HepG2 (cell line): ENCODE data around the gene PFDN1. TPM values are rescaled to one million over a fixed set of nuclear protein-coding genes. Genes with fewer than 3 reads are reported as not detected.

ENCODE experiments used
- IRX3 ChIP-seq: sonication (generic); formaldehyde crosslinking; IDR thresholded peaks from 2 replicates; pipeline ENCODE4 v1.8.1; 2023; ENCODE audit warnings: mild to moderate bottlenecking, low read depth, missing genetic modification reagents, borderline replicate concordance
- NFIC ChIP-seq: IDR thresholded peaks from 2 replicates; pipeline ENCODE4 v1.6.1; 2012; ENCODE audit warnings: mild to moderate bottlenecking, low read length, inconsistent platforms
- RARG ChIP-seq: sonication (generic); formaldehyde crosslinking; IDR thresholded peaks from 2 replicates; pipeline ENCODE4 v1.4.0; 2020; ENCODE audit warnings: low read depth, mild to moderate bottlenecking, missing genetic modification reagents
- ZHX2 ChIP-seq, 2 experiments: sonication (generic) in 1 of 2; formaldehyde crosslinking in 1 of 2; IDR thresholded peaks; 2 replicates each; pipeline versions ENCODE4 v1.6.1 to v1.9.0; 2014 to 2022; ENCODE audit warnings: antibody characterized with exemption in 1 of 2, borderline replicate concordance in 1 of 2, inconsistent platforms in 1 of 2, low read depth in 1 of 2, missing genetic modification reagents in 1 of 2
- ZNF850 ChIP-seq: sonication (generic); formaldehyde crosslinking; conservative IDR thresholded peaks from 2 replicates; pipeline ENCODE4 v1.9.0; 2021; ENCODE audit warnings: mild to moderate bottlenecking, missing genetic modification reagents
- polyA plus RNA-seq, 8 experiments: library from polyadenylated mRNA; depleted of rRNA in 3 of 8; stranded (reverse) in 7 of 8; unstranded in 1 of 8; fragments of >200 nt; fragmentation: Illumina TruSeq in 4 of 8; extraction: Trizol in 4 of 8; gene quantifications; 2 replicates each; pipeline versions ENCODE4 v1.2.1 to v1.2.3, GENCODE V29; 2011 to 2016; ENCODE audit warnings: low read depth in 4 of 8, missing spikeins in 1 of 8, mixed read lengths in 1 of 8; ENCODE audit not compliant: insufficient read depth in 1 of 8
- total RNA-seq, 5 experiments: library from RNA; depleted of rRNA; stranded (reverse); fragments of >200 nt; fragmentation: Illumina TruSeq; extraction: Trizol; gene quantifications; 2 replicates each; pipeline ENCODE4 v1.2.3, GENCODE V29; 2016; ENCODE audit warnings: low read depth in 1 of 5
- TF ChIP-seq, protein P1 (sequence below): sonication (generic); formaldehyde crosslinking; IDR thresholded peaks from 2 replicates; pipeline ENCODE4 v1.5.1; 2020; ENCODE audit warnings: missing genetic modification reagents, mild to moderate bottlenecking, borderline replicate concordance

Gene PFDN1
- total and polyA plus RNA-seq, 2 of the 13 experiments (the other 11 are each of a cell fraction or from before 2014, with no cell fraction given): 67.2 to 70.8 TPM

DNA sequence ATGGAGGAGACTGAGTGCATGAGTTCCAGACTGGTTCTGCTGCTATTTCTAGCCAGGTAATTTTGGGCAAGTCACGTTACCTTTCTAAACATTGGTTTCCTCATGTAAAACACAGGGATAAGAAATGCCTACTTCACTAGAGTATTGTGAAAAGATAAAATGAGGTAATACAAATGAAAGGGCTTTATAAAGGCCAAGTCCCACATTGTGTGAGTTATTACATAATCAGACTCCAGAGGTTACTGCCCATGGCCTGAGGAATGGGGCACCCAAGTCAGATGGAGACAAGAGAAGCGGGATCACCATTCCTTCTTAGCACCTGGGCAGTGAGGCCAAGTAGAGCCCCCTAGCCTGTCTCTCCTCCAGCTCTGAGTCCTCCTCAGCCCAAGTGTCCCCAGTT is 36.0 kb upstream of the PFDN1 start (continued):
- TF ChIP-seq ZHX2 (IDR thresholded peaks at IDR 0.05; ENCODE audit: low read depth) (no peak), ZHX2 (CRISPR knock-in tag; IDR thresholded peaks at IDR 0.05; ENCODE audit: borderline replicate concordance) (no peak), RARG (CRISPR knock-in tag) (no peak), ZNF850 (CRISPR knock-in tag) (no peak), IRX3 (CRISPR knock-in tag) (no peak), NFIC (no peak)
- TF ChIP-seq, protein P1, sequence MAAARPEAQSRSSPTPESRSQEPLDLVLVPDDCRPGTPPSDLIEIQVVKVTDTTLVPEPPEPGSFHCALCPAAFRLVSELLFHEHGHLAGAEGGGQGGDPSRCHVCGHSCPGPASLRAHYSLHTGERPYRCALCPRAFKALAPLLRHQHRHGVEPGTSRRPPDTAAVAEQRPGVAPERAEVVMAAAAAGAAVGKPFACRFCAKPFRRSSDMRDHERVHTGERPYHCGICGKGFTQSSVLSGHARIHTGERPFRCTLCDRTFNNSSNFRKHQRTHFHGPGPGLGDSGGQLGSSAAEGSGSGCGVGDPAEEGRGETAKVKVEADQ: no peak
